ENCODE measurements around the gene SPSB1. TPM values are rescaled to one million over a fixed set of nuclear protein-coding genes. Genes with fewer than 3 reads are reported as not detected.

Gene SPSB1
- total RNA-seq, 1 experiment from 2014 or later, result 4.3 TPM

GRCh38 chr1:9246215-9246614, 46.5 kb upstream of the SPSB1 start:
- no peak for TF ChIP-seq ZNF416 (CRISPR knock-in tag; IDR thresholded peaks at IDR 0.05)
- no peak for TF ChIP-seq KAT7 (CRISPR knock-in tag; IDR thresholded peaks at IDR 0.05; ENCODE audit: borderline replicate concordance)
- no peak for TF ChIP-seq ATF2 (CRISPR knock-in tag; IDR thresholded peaks at IDR 0.05; ENCODE audit: borderline replicate concordance, low read depth)
- no peak for TF ChIP-seq NFE2L1 (CRISPR knock-in tag; IDR thresholded peaks at IDR 0.05)
- no peak for TF ChIP-seq GRHL2 (CRISPR knock-in tag; IDR thresholded peaks at IDR 0.05; ENCODE audit: insufficient replicate concordance, severe bottlenecking)
- TF ChIP-seq ZMAT4 (CRISPR knock-in tag; IDR thresholded peaks at IDR 0.05), result no peak
- no peak for TF ChIP-seq ZNF121 (CRISPR knock-in tag; IDR thresholded peaks at IDR 0.05)
- TF ChIP-seq MAX (CRISPR knock-in tag; IDR thresholded peaks at IDR 0.05), result no peak
- TF ChIP-seq HMGA2 (CRISPR knock-in tag; IDR thresholded peaks at IDR 0.05), result no peak
- TF ChIP-seq NR3C1 (CRISPR knock-in tag; conservative IDR thresholded peaks at IDR 0.05; ENCODE audit: low read depth), result no peak
- TF ChIP-seq RORB (CRISPR knock-in tag; IDR thresholded peaks at IDR 0.05), result no peak
- no peak for TF ChIP-seq ARID4B (CRISPR knock-in tag; IDR thresholded peaks at IDR 0.05; ENCODE audit: borderline replicate concordance)
- TF ChIP-seq ZNF423 (CRISPR knock-in tag; IDR thresholded peaks at IDR 0.05), result no peak
- no peak for TF ChIP-seq HMGXB4 (CRISPR knock-in tag; IDR thresholded peaks at IDR 0.05)
- TF ChIP-seq ERG (CRISPR knock-in tag; IDR thresholded peaks at IDR 0.05), result no peak
- no peak for TF ChIP-seq FOXJ3 (CRISPR knock-in tag; IDR thresholded peaks at IDR 0.05; ENCODE audit: borderline replicate concordance)
- no peak for TF ChIP-seq MXD4 (CRISPR knock-in tag; IDR thresholded peaks at IDR 0.05; ENCODE audit: borderline replicate concordance)
- Mint-ChIP-seq H3K9me3 (no peaks in the 10 kb centered on the region), H3K4me3 (no peak overlapping the region), H3K4me1 (peaks cover 32% of the 10 kb centered on the region), H3K27ac (no peak overlapping the region), H3K36me3 (no peaks in the 10 kb centered on the region), H3K27me3 (ENCODE audit: low read depth) (no peaks in the 10 kb centered on the region)
- POLR2A ChIA-PET, result no interaction called here
- CTCF ChIA-PET, result interaction anchor here (1.2 to 10.2 kb wide), 5 partner anchors 12 to 241 kb away, joined by 3 to 154 read pairs (median 5); partner anchors contain the start of gene H6PD
- ATAC-seq, result no peak
- DNase-seq (ENCODE audit: low spot score), result no peak
